SJSA1 (cell line): ENCODE results near the gene HEBP2. TPM values are rescaled to one million over a fixed set of nuclear protein-coding genes. Genes with fewer than 3 reads are reported as not detected.
A peak's percentile ranks its signal among the peaks of the same experiment; 100 is the strongest.
"Not testable (repeated sequence)": the region's sequence is repeated elsewhere in the genome, so short reads cannot be mapped to it uniquely, and the experiment has no call there.

Experiments used
- DNase-seq, 2 experiments: peaks; one replicate each; pipeline ENCODE4 v3.0.0-alpha.2; 2015 to 2020; ENCODE audit warnings: low spot score in 2 of 2, low read depth in 1 of 2
- H3K27ac ChIP-seq: fragments of 250-450 bp; sonication (Bioruptor Pico); 2 replicates; pipeline ENCODE4 v1.5.1; 2020; ENCODE audit warnings: mild to moderate bottlenecking, moderate library complexity
- H3K27me3 ChIP-seq: fragments of 250-450 bp; sonication (Bioruptor Pico); replicated peaks from 2 replicates; pipeline ENCODE4 v1.5.1; 2020; ENCODE audit warnings: mild to moderate bottlenecking, moderate library complexity
- H3K36me3 ChIP-seq: fragments of 250-450 bp; sonication (Bioruptor Pico); 2 replicates; pipeline ENCODE4 v1.5.1; 2020; ENCODE audit warnings: mild to moderate bottlenecking
- H3K4me1 ChIP-seq: fragments of 250-450 bp; sonication (Bioruptor Pico); replicated peaks from 2 replicates; pipeline ENCODE4 v1.6.1; 2021; ENCODE audit warnings: mild to moderate bottlenecking
- H3K4me3 ChIP-seq: fragments of 250-450 bp; sonication (Bioruptor Pico); 2 replicates; pipeline ENCODE4 v1.5.1; 2020; ENCODE audit warnings: mild to moderate bottlenecking
- H3K9me3 ChIP-seq: fragments of 250-450 bp; sonication (Bioruptor Pico); replicated peaks from 2 replicates; pipeline ENCODE4 v1.5.1; 2020; ENCODE audit warnings: mild to moderate bottlenecking
- total RNA-seq: library from RNA; depleted of rRNA; stranded (reverse); fragments of >200 nt; shearing (Covaris generic); gene quantifications from 2 replicates; pipeline ENCODE4 v1.2.3, GENCODE V29; 2014

HEBP2 gene
- total RNA-seq, 1 experiment from 2014 or later = 22.8 TPM

- Histone ChIP-seq H3K4me3 (no peak overlapping the region), H3K36me3 (peaks cover 21% of the 10 kb centered on the region), H3K4me1 (no peaks in the 10 kb centered on the region), H3K27ac (no peak overlapping the region), H3K9me3 (no peaks in the 10 kb centered on the region; the same call in 1 of the 2 replicates), H3K27me3 (no peaks in the 10 kb centered on the region)
- DNase-seq = no peak
Observed at GRCh38 chr6:138421608-138422007, 17.6 kb downstream of the HEBP2 start.

- DNase-seq = no peak
- no peaks in the 10 kb centered on the region for H3K27me3 ChIP-seq
- no peaks in the 10 kb centered on the region; the same call in 1 of the 2 replicates for H3K9me3 ChIP-seq
- H3K4me1 ChIP-seq = no peaks in the 10 kb centered on the region
- H3K36me3 ChIP-seq = peaks cover 21% of the 10 kb centered on the region
- H3K4me3 ChIP-seq = no peak overlapping the region
- no peak overlapping the region for H3K27ac ChIP-seq
Observed at GRCh38 chr6:138422861-138423260, 18.8 kb downstream of the HEBP2 start.

- no peak for DNase-seq
- Histone ChIP-seq H3K9me3 (no peaks in the 10 kb centered on the region), H3K36me3 (peaks cover 26% of the 10 kb centered on the region), H3K27me3 (no peaks in the 10 kb centered on the region), H3K27ac (no peak overlapping the region), H3K4me3 (no peak overlapping the region), H3K4me1 (no peaks in the 10 kb centered on the region)
Observed at GRCh38 chr6:138424004-138424904, 20.2 kb downstream of the HEBP2 start.

GRCh38 chr6:138425256-138425655, 21.2 kb downstream of the HEBP2 start:
- peaks cover 26% of the 10 kb centered on the region for H3K36me3 ChIP-seq
- not testable (repeated sequence) for H3K4me3 ChIP-seq, H3K27ac ChIP-seq, H3K4me1 ChIP-seq, DNase-seq, H3K27me3 ChIP-seq, H3K9me3 ChIP-seq

GRCh38 chr6:138426500-138427123, 22.6 kb downstream of the HEBP2 start:
- H3K27ac ChIP-seq = no peak overlapping the region

DNA sequence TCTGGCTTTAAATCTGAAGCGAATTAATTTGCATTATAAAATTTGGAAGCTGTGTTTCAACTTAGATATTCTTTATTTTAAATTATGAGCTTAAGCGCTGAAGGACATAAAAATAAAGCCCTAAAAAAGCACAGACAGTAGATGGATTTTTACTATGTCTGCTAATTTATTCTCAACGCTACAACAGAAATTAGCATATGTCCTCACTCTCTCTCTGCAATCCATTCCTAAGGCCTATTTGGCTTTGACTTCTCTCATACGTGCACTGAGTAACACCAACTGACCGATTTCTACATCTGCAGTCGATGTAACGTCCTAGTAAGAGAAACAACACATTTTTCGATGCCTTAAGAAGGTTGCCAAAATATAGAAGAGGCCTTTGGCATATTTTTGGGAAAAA, 23.7 kb downstream of the HEBP2 start:
- no peaks in the 10 kb centered on the region for H3K4me1 ChIP-seq
- H3K27ac ChIP-seq = no peak overlapping the region
- no peaks in the 10 kb centered on the region for H3K9me3 ChIP-seq
- no peak for DNase-seq
- no peak overlapping the region for H3K4me3 ChIP-seq
- peaks cover 22% of the 10 kb centered on the region for H3K36me3 ChIP-seq
- no peaks in the 10 kb centered on the region for H3K27me3 ChIP-seq

More at GRCh38 chr6:138426500-138427123, 22.6 kb downstream of the HEBP2 start:
- no peak overlapping the region for H3K4me3 ChIP-seq
- no peaks in the 10 kb centered on the region for H3K9me3 ChIP-seq
- DNase-seq = no peak
- H3K36me3 ChIP-seq = peaks cover 24% of the 10 kb centered on the region
- H3K27me3 ChIP-seq = no peaks in the 10 kb centered on the region
- H3K4me1 ChIP-seq = no peaks in the 10 kb centered on the region

- Histone ChIP-seq H3K27me3 (no peaks in the 10 kb centered on the region), H3K27ac (no peak overlapping the region), H3K4me3 (no peak overlapping the region), H3K4me1 (no peaks in the 10 kb centered on the region), H3K9me3 (no peaks in the 10 kb centered on the region), H3K36me3 (peaks cover 23% of the 10 kb centered on the region)
- peak in 1 of 2 experiments; percentile 41 for DNase-seq
Observed at GRCh38 chr6:138428944-138429598, 25.0 kb downstream of the HEBP2 start.

GRCh38 chr6:138429761-138430160, 25.7 kb downstream of the HEBP2 start:
- H3K27me3 ChIP-seq = no peaks in the 10 kb centered on the region
- H3K27ac ChIP-seq = no peak overlapping the region
- H3K4me3 ChIP-seq = no peak overlapping the region
- H3K9me3 ChIP-seq = no peaks in the 10 kb centered on the region
- H3K36me3 ChIP-seq = peaks cover 18% of the 10 kb centered on the region; the same call in 1 of the 2 replicates
- H3K4me1 ChIP-seq = peaks cover under 1% of the 10 kb centered on the region
- no peak for DNase-seq

- Histone ChIP-seq H3K27ac (no peak overlapping the region), H3K4me1 (peaks cover 5% of the 10 kb centered on the region), H3K4me3 (no peak overlapping the region), H3K27me3 (no peaks in the 10 kb centered on the region), H3K36me3 (peaks cover 18% of the 10 kb centered on the region; the same call in 1 of the 2 replicates), H3K9me3 (no peaks in the 10 kb centered on the region)
- DNase-seq = no peak
Observed at GRCh38 chr6:138430361-138431145, 26.5 kb downstream of the HEBP2 start.

DNA sequence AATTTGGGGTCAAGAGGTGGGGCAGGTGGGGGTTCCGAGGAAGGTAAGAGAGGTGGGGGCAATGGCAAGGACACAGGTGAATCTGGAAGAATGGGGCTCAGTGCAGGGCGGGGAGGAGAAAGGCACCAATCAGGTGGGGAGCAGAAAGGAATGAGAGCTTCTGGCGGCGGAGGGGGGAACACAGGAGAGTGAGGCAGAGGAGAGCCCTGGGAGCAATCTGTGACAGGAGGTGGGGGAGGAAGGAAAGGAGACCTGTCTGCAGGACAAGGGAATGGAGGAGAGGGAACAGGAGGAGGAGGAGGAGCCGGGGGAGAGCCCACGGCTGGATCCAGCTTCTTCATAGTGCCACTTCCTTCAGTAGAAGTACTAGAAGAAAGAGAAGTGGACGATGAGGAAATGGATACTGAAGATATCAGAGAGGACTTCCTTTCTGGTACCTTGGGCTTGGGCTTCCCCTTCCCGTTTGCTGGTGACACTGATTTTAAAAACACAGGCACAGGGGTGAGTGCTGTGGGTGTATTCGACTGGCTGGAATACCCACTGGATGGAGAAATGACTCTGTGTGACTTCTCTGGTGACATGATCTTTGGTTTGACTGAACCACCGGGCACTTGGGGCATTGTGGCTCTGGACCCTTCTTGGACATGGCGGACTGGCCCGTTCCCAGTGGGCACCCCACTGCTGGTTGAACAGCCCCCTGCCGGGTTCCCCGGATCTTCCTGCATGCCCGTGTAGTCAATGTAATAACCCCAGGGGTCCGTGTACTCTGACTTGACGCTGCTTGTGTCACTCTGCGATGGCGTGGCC, 27.4 kb downstream of the HEBP2 start:
- no peak for DNase-seq
- Histone ChIP-seq H3K9me3 (no peaks in the 10 kb centered on the region), H3K27me3 (no peaks in the 10 kb centered on the region), H3K36me3 (peaks cover 22% of the 10 kb centered on the region), H3K4me3 (no peak overlapping the region), H3K27ac (no peak overlapping the region), H3K4me1 (peaks cover 5% of the 10 kb centered on the region)

DNA sequence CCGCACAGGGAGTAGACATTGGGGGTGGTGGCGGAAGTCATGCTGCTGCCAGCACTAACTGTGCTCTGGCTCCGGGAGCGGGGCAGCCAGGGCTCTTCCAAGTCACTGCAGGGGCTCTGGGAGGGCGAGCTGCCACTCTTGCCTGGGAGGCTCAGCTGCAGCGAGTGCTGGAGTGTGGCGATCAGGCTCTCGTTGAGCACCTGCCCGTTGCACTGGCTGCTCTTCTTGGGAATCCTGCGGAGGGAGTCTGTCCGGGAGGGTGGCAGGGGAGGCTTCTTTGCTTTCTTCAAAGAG, 28.0 kb downstream of the HEBP2 start:
- Histone ChIP-seq H3K4me3 (no peak overlapping the region), H3K27me3 (no peaks in the 10 kb centered on the region), H3K4me1 (peaks cover 5% of the 10 kb centered on the region), H3K36me3 (peaks cover 25% of the 10 kb centered on the region), H3K27ac (no peak overlapping the region), H3K9me3 (no peaks in the 10 kb centered on the region)
- DNase-seq = no peak

GRCh38 chr6:138434096-138434495, 30.1 kb downstream of the HEBP2 start:
- no peak overlapping the region for H3K27ac ChIP-seq
- DNase-seq = no peak
- H3K4me1 ChIP-seq = peaks cover 5% of the 10 kb centered on the region
- H3K27me3 ChIP-seq = no peaks in the 10 kb centered on the region
- peaks cover 20% of the 10 kb centered on the region for H3K36me3 ChIP-seq
- no peak overlapping the region for H3K4me3 ChIP-seq
- no peaks in the 10 kb centered on the region for H3K9me3 ChIP-seq

GRCh38 chr6:138434925-138435324, 30.9 kb downstream of the HEBP2 start:
- Histone ChIP-seq H3K4me3 (no peak overlapping the region), H3K27ac (0 out of 2 replicates have a peak overlapping the region, but pooled peaks have one; percentile 17), H3K27me3 (no peaks in the 10 kb centered on the region), H3K36me3 (peaks cover 20% of the 10 kb centered on the region), H3K9me3 (no peaks in the 10 kb centered on the region), H3K4me1 (peaks cover 5% of the 10 kb centered on the region)
- no peak for DNase-seq
